Uterus (tissue), 2 donors: ENCODE results near the gene KCNQ5.

Source experiments
- CTCF ChIP-seq, 4 experiments: fragments of 200-600 bp in 2 of 4; fragments of 450-650 bp in 2 of 4; sonication (generic) in 2 of 4; IDR thresholded peaks; one replicate each; pipeline ENCODE4 v1.5.1; 2016 to 2019; ENCODE audit warnings: antibody characterized with exemption in 4 of 4, mild to moderate bottlenecking in 2 of 4, moderate library complexity in 1 of 4
- POLR2A ChIP-seq, 2 donors: fragments of 450-650 bp; IDR thresholded peaks; one replicate each; pipeline ENCODE4 v1.6.1; 2016; ENCODE audit warnings: antibody characterized with exemption in 2 of 2, mild to moderate bottlenecking in 1 of 2, moderate library complexity in 1 of 2

- TF ChIP-seq CTCF (IDR thresholded peaks at IDR 0.05) (no peak), POLR2A (IDR thresholded peaks at IDR 0.05) (no peak)
Observed at GRCh38 chr6:72857791-72858585, 236.1 kb downstream of the KCNQ5 start.
